Fibroblast of pulmonary artery (primary cell): ENCODE measurements around the gene CLDN5.

Experiments used
- DNase-seq: peaks from one replicate; pipeline ENCODE4 v3.0.0-alpha.2; 2010; ENCODE audit warnings: low read depth
- H3K4me3 ChIP-seq: replicated peaks from 2 replicates; pipeline ENCODE4 v1.5.1; 2011; ENCODE audit warnings: low read depth, mild to moderate bottlenecking, control low read depth, low read length, moderate library complexity
- TF ChIP-seq, protein P1 (sequence below): IDR thresholded peaks from 2 replicates; pipeline ENCODE4 v1.5.1; 2011; ENCODE audit warnings: mild to moderate bottlenecking, control low read depth, low read length, inconsistent platforms; ENCODE audit errors: missing control alignments

The CLDN5 gene

DNA sequence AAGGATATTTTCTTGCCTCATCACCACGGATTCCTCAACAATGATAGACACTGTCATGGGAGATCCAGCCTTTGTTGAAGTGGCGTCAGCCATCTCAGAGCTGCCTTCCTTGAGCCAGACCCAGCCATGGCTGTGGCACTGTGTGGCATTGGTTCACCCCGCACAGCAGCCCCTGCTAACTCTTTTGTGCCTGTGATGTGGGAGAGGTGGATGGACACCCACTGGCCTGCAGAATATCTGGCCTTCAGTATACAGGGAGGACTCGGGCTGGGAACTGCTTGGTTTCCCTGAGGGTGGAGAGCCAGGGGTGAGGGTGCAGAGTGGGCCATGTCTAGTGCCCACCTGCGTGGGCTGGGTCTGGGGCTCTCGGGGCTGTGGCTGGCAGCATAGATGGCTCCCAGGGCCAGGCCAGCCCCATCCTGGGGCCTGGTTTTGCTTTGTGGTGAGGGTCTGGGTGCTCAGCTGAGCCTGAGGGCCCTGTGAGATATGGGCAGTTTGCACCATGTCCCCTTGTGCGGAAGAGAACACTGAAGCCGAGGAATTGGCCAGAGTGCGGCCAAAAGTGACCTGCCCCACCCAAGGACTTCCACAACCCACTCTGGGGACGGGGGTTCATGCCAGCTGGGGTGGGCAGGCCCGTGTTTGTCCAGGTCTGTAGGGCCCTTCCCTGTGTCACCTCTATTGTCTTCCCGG lies 6.1 kb downstream of the CLDN5 start:
- TF ChIP-seq, protein P1, sequence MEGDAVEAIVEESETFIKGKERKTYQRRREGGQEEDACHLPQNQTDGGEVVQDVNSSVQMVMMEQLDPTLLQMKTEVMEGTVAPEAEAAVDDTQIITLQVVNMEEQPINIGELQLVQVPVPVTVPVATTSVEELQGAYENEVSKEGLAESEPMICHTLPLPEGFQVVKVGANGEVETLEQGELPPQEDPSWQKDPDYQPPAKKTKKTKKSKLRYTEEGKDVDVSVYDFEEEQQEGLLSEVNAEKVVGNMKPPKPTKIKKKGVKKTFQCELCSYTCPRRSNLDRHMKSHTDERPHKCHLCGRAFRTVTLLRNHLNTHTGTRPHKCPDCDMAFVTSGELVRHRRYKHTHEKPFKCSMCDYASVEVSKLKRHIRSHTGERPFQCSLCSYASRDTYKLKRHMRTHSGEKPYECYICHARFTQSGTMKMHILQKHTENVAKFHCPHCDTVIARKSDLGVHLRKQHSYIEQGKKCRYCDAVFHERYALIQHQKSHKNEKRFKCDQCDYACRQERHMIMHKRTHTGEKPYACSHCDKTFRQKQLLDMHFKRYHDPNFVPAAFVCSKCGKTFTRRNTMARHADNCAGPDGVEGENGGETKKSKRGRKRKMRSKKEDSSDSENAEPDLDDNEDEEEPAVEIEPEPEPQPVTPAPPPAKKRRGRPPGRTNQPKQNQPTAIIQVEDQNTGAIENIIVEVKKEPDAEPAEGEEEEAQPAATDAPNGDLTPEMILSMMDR: no peak
- no peak overlapping the region for H3K4me3 ChIP-seq
- DNase-seq: no peak

DNA sequence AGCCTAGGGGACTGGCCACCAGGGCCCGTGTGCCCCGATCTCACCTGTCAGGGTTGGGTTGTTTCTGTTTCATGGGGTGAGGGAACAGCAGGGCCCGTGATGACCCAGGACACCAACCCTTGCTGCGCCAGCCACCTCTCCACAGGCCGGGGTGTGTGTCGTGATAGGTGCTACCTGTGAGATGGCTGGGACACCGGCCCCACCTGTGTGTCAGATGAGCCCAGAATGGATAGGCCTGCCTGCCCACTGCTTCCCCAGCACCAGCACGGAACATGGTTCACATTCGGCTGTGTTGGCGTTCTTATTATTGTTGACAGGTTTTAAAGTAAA lies 7.1 kb downstream of the CLDN5 start:
- TF ChIP-seq, protein P1: no peak
- DNase-seq: no peak
- no peak overlapping the region for H3K4me3 ChIP-seq

DNA sequence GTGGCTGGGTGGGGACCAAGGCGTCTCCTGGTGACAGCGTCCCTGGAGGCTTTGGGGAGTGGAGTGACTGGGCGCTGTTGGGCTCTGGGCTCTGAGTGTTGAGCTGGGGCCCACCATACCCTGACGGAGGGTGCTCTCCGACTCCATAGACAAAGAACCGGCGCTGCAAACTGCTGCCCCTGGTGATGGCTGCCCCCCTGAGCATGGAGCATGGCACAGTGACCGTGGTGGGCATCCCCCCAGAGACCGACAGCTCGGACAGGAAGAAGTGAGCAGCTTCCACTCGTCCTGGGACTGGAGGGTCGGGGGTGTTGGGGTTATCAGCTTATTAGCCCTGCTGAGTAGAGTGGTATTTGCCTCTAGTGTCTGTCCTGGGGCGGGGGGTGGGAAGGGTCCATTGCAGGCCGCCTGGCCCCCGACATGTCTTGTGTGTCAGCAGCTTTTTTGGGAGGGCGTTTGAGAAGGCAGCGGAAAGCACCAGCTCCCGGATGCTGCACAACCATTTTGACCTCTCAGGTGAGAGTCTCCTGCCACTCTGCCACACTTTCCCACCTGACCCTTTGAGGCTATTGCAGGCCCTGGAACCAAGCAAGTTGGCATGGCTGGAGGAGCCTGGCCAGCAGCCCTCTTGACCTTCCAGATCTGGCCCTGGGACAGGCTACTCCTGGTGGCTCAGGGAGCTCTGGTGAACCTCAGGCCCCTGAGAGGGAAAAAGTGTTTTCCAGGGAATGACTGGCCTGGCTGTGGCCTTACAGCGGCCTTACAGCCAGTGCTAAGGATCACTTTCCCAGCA lies 7.6 kb downstream of the CLDN5 start:
- TF ChIP-seq, protein P1: no peak
- no peak for DNase-seq
- H3K4me3 ChIP-seq: no peak overlapping the region

DNA sequence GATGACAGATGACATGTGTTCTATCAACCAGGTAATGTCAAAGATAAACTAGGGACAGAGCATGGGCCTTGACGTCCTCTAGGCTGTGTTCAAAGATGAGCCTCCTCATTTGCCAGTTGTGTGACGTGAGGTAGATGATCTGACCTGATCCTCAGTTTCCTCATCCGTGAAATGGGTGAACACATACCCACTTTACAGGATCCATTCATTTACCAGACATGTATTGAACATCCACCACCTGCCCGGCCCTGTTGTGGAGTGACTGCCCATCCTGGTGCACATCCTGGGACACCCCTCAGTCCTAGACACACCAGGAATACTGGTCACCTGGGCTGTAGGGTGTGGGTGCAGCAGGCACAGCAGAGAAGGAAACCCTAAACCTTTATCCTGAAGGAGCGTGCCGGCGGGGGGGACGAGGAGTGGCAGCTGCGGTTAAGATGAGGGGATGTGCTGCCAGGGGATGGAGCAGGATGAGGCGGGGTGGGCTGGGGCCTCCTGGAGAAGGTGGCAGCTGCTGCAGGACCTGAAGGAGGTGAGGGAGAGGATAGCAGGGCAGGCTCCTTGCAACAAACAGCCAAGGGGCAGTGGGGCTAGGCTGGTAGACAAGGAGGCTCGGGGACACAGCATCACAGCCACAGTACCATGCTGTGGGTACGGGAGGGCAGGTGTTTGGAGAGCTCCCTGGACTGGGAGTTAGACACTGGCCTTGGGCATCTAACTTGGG lies 8.4 kb downstream of the CLDN5 start:
- no peak overlapping the region for H3K4me3 ChIP-seq
- TF ChIP-seq, protein P1: no peak
- DNase-seq: no peak

DNA sequence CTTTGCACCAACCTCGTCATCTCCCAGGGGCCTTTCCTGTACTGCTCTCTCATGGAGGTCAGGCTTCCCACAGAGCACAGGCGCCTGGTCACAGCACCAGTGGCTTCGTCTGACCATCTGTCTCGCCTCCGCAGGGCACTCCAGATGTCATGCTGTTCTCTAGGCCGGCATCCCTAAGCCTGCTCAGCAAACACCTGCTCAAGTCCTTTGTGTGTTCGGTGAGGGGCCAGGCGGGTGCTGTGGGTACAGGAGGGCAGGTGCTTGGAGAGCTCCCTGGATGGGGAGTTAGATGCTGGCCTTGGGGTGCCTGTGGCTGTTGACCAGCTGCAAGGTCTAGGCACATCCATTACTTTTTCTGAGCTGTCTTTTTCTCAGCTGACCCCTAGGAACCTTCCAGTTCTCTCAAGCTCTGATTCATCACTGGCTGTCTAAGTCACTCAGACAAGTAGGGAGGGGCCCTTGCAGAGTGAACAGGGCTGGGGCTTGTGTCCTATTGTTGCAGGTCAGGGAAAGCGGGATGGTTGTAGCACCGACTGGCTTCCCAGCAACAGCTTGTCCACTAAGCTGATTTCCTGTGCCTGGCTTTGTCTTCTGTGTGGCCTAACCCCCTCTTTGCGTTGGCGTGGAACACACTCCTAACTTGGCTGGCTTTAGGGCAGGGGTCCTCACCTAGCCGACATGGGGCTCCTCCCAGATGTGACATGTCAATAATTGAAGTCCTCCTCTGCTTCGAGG lies 9.2 kb downstream of the CLDN5 start:
- TF ChIP-seq, protein P1: no peak
- peak; percentile 5 for DNase-seq
- H3K4me3 ChIP-seq: no peak overlapping the region

DNA sequence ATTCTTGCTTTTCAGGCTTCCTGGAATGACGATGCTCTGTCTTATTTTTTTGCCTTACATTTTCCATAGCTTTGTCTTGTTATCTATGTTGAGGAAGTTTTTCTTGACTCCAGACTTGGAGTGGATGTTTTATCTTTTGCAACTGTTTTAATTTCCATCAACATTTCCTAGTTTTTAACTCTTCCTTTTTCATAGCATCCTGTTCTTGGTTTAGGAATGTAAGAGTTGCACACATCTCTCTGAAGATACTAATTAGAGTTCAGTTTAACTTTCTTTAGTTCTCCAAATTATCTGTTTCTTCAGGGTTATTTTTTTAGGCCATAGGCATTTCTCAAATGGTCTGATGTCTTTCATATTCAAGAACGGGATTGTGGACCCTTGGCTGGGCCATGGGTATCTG lies 10.4 kb downstream of the CLDN5 start:
- DNase-seq: no peak
- TF ChIP-seq, protein P1: no peak
- no peak overlapping the region for H3K4me3 ChIP-seq
